H9 (cell line): ENCODE measurements around the gene CD68. TPM values are rescaled to one million over a fixed set of nuclear protein-coding genes. Genes with fewer than 3 reads are reported as not detected.

Experiments
- DNase-seq: peaks from one replicate; pipeline ENCODE4 v3.0.0-alpha.2; 2017
- H2AFZ ChIP-seq: one replicate; pipeline ENCODE4 v1.6.1; 2013; ENCODE audit warnings: mild to moderate bottlenecking, low read length, control low read depth, moderate library complexity
- H2AK5ac ChIP-seq: 2 replicates; pipeline ENCODE4 v1.6.1; 2013; ENCODE audit warnings: low read length, control low read depth, mixed read lengths; ENCODE audit not compliant: insufficient read length
- H2BK120ac ChIP-seq: one replicate; pipeline ENCODE4 v1.6.1; 2013; ENCODE audit warnings: low read depth, mild to moderate bottlenecking, low read length, control low read depth, inconsistent platforms; ENCODE audit not compliant: poor library complexity, severe bottlenecking
- H2BK12ac ChIP-seq: 2 replicates; pipeline ENCODE4 v1.6.1; 2013; ENCODE audit warnings: low read length, control low read depth, mixed read lengths, low read depth; ENCODE audit not compliant: insufficient read length
- H2BK15ac ChIP-seq: 2 replicates; pipeline ENCODE4 v1.6.1; 2013; ENCODE audit warnings: low read depth, low read length, control low read depth
- H2BK20ac ChIP-seq: one replicate; pipeline ENCODE4 v1.6.1; 2013; ENCODE audit warnings: low read depth, mild to moderate bottlenecking, low read length, control low read depth, inconsistent platforms; ENCODE audit not compliant: poor library complexity, severe bottlenecking
- H2BK5ac ChIP-seq: 2 replicates; pipeline ENCODE4 v1.6.1; 2013; ENCODE audit warnings: low read length, control low read depth, mixed read lengths; ENCODE audit not compliant: insufficient read length
- H3K14ac ChIP-seq: 2 replicates; pipeline ENCODE4 v1.6.1; 2013; ENCODE audit warnings: low read length, control low read depth; ENCODE audit not compliant: insufficient read depth
- H3K18ac ChIP-seq: 2 replicates; pipeline ENCODE4 v1.6.1; 2013; ENCODE audit warnings: low read depth, mild to moderate bottlenecking, mixed read lengths, low read length, control low read depth; ENCODE audit not compliant: insufficient read length
- H3K23ac ChIP-seq: 2 replicates; pipeline ENCODE4 v1.6.1; 2013; ENCODE audit warnings: low read length, control low read depth, mixed read lengths, low read depth; ENCODE audit not compliant: insufficient read length
- H3K23me2 ChIP-seq: 2 replicates; pipeline ENCODE4 v1.6.1; 2013; ENCODE audit warnings: low read depth, mild to moderate bottlenecking, mixed read lengths, low read length, control low read depth; ENCODE audit not compliant: insufficient read length, poor library complexity, severe bottlenecking
- H3K27ac ChIP-seq: 2 replicates; pipeline ENCODE4 v1.5.1; 2013; ENCODE audit warnings: low read length, control low read depth, mixed read lengths, low read depth; ENCODE audit not compliant: insufficient read length
- H3K27me3 ChIP-seq: 2 replicates; pipeline ENCODE4 v1.6.1; 2013; ENCODE audit warnings: low read length, control low read depth, inconsistent platforms; ENCODE audit not compliant: insufficient read depth
- H3K4ac ChIP-seq: 2 replicates; pipeline ENCODE4 v1.6.1; 2013; ENCODE audit warnings: low read depth, mild to moderate bottlenecking, control low read depth, inconsistent platforms, low read length, moderate library complexity
- H3K4me1 ChIP-seq: 2 replicates; pipeline ENCODE4 v1.6.1; 2013; ENCODE audit warnings: low read length, control low read depth, inconsistent platforms; ENCODE audit not compliant: insufficient read depth
- H3K4me2 ChIP-seq: 2 replicates; pipeline ENCODE4 v1.6.1; 2013; ENCODE audit warnings: low read length, control low read depth, mixed read lengths; ENCODE audit not compliant: insufficient read length, insufficient read depth
- H3K56ac ChIP-seq: 2 replicates; pipeline ENCODE4 v1.6.1; 2013; ENCODE audit warnings: low read depth, mild to moderate bottlenecking, mixed read lengths, low read length, control low read depth; ENCODE audit not compliant: insufficient read length
- H3K79me1 ChIP-seq: 2 replicates; pipeline ENCODE4 v1.6.1; 2013; ENCODE audit warnings: low read depth, mild to moderate bottlenecking, moderate library complexity, low read length, control low read depth, inconsistent platforms; ENCODE audit not compliant: insufficient read depth, poor library complexity, severe bottlenecking
- H3K79me2 ChIP-seq: 2 replicates; pipeline ENCODE4 v1.6.1; 2013; ENCODE audit warnings: low read length, control low read depth, inconsistent platforms; ENCODE audit not compliant: insufficient read depth
- H3K9ac ChIP-seq: 2 replicates; pipeline ENCODE4 v1.6.1; 2013; ENCODE audit warnings: low read length, control low read depth, mixed read lengths; ENCODE audit not compliant: insufficient read length; ENCODE audit errors: extremely low read depth
- H3K9me3 ChIP-seq: one replicate; pipeline ENCODE4 v1.6.1; 2013; ENCODE audit warnings: low read depth, low read length, inconsistent platforms; ENCODE audit not compliant: control insufficient read depth
- H3T11ph ChIP-seq: one replicate; pipeline ENCODE4 v1.6.1; 2013; ENCODE audit warnings: mild to moderate bottlenecking, low read length, control low read depth, inconsistent platforms
- H4K20me1 ChIP-seq: one replicate; pipeline ENCODE4 v1.6.1; 2013; ENCODE audit not compliant: control insufficient read depth, insufficient read length, insufficient read depth
- H4K5ac ChIP-seq: 2 replicates; pipeline ENCODE4 v1.6.1; 2013; ENCODE audit warnings: low read depth, mild to moderate bottlenecking, mixed read lengths, low read length, control low read depth; ENCODE audit not compliant: insufficient read length
- H4K8ac ChIP-seq: replicated peaks from 2 replicates; pipeline ENCODE4 v1.6.1; 2013; ENCODE audit warnings: low read length, control low read depth, mixed read lengths, low read depth; ENCODE audit not compliant: insufficient read length
- H4K91ac ChIP-seq: 2 replicates; pipeline ENCODE4 v1.6.1; 2013; ENCODE audit warnings: low read depth, mild to moderate bottlenecking, moderate library complexity, mixed read lengths, low read length, control low read depth; ENCODE audit not compliant: insufficient read length
- H3K27ac Mint-ChIP-seq, 3 experiments: 2 replicates in 2 of 3; 3 replicates in 1 of 3; pipeline ENCODE4 v1.8.0; 2020 to 2021; ENCODE audit warnings: mixed read lengths in 3 of 3, mild to moderate bottlenecking in 1 of 3, moderate library complexity in 1 of 3
- H3K27me3 Mint-ChIP-seq: 2 replicates; pipeline ENCODE4 v1.8.0; 2021; ENCODE audit warnings: low read depth, mild to moderate bottlenecking, moderate library complexity, mixed read lengths
- H3K36me3 Mint-ChIP-seq, 3 experiments: 2 replicates in 2 of 3; 3 replicates in 1 of 3; pipeline ENCODE4 v1.8.0; 2020 to 2021; ENCODE audit warnings: low read depth in 3 of 3, mixed read lengths in 3 of 3; ENCODE audit not compliant: insufficient read depth in 1 of 3
- H3K4me1 Mint-ChIP-seq, 2 experiments: 2 replicates each; pipeline ENCODE4 v1.8.0; 2020; ENCODE audit warnings: mixed read lengths in 2 of 2
- H3K4me3 Mint-ChIP-seq, 2 experiments: 2 replicates in 1 of 2; 3 replicates in 1 of 2; pipeline ENCODE4 v1.8.0; 2020 to 2021; ENCODE audit warnings: mild to moderate bottlenecking in 2 of 2, mixed read lengths in 2 of 2, moderate library complexity in 1 of 2
- H3K9me3 Mint-ChIP-seq, 2 experiments: 2 replicates in 1 of 2; 3 replicates in 1 of 2; pipeline ENCODE4 v1.8.0; 2020; ENCODE audit warnings: mild to moderate bottlenecking in 2 of 2, mixed read lengths in 2 of 2, moderate library complexity in 1 of 2
- WGBS: extraction: QIAGEN DNeasy Blood & Tissue Kit; methylation state at CpG from one replicate; pipeline ENCODE4 v1.1.7; 2013; ENCODE audit warnings: missing lambda C conversion rate, low lambda C conversion rate, mixed read lengths; ENCODE audit not compliant: insufficient read length; ENCODE audit errors: extremely low coverage; 5-methylcytosine and 5-hydroxymethylcytosine counted together
- total RNA-seq: library from RNA; stranded (reverse); gene quantifications from 2 replicates; pipeline ENCODE4 v1.2.1, GENCODE V29; 2021
- TF ChIP-seq, protein P1 (sequence below): fragments of 200-600 bp; sonication (generic); conservative IDR thresholded peaks from 3 replicates; pipeline ENCODE4 v1.8.0; 2021; ENCODE audit warnings: antibody characterized with exemption, mild to moderate bottlenecking

The CD68 gene
- total RNA-seq, 1 experiment from 2014 or later: 0.42 TPM

DNA sequence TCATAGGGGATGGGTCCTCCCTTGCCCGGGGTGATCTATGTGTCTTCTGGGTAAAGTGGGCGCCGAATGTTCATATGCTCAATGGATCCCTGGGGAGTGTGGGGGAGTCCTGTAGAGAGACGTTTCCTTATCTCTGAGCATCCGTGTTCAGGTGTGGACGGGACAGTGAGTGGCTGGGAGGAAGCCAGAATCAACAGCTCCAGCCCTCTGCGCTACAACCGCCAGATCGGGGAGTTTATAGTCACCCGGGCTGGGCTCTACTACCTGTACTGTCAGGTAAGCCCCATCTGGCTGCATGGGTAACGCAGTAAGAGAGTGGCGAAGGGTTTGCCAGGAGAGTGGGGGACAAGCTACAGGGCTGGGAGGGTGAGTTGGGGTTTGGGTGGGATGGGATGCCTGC lies 22.8 kb upstream of the CD68 start:
- Histone ChIP-seq H3K4ac (no peak overlapping the region), H4K5ac (no peak overlapping the region), H3K56ac (no peak overlapping the region), H3K79me1 (no peaks in the 10 kb centered on the region), H3K23me2 (peaks cover 6% of the 10 kb centered on the region), H2BK20ac (no peak overlapping the region), H3K27me3 (no peaks in the 10 kb centered on the region), H2AK5ac (no peak overlapping the region), H2BK12ac (no peak overlapping the region), H2BK15ac (no peak overlapping the region), H3K27ac (no peak overlapping the region), H4K8ac (no peak overlapping the region), H3K4me2 (no peak overlapping the region), H3K79me2 (no peaks in the 10 kb centered on the region), H3K9ac (no peak overlapping the region), H3K23ac (no peak overlapping the region), H3K9me3 (no peaks in the 10 kb centered on the region), H2AFZ (no peak overlapping the region), H3K14ac (no peak overlapping the region), H4K20me1 (no peaks in the 10 kb centered on the region), H4K91ac (no peak overlapping the region), H3T11ph (no peak overlapping the region), H3K18ac (no peak overlapping the region), H2BK120ac (no peak overlapping the region), H2BK5ac (no peak overlapping the region), H3K4me1 (0 out of 2 replicates have a peak, but pooled peaks cover 2% of the 10 kb centered on the region)
- H3K36me3 Mint-ChIP-seq: no peaks in the 10 kb centered on the region
- H3K27me3 Mint-ChIP-seq: peaks cover 5% of the 10 kb centered on the region; the same call in 1 of the 2 replicates
- TF ChIP-seq, protein P1, sequence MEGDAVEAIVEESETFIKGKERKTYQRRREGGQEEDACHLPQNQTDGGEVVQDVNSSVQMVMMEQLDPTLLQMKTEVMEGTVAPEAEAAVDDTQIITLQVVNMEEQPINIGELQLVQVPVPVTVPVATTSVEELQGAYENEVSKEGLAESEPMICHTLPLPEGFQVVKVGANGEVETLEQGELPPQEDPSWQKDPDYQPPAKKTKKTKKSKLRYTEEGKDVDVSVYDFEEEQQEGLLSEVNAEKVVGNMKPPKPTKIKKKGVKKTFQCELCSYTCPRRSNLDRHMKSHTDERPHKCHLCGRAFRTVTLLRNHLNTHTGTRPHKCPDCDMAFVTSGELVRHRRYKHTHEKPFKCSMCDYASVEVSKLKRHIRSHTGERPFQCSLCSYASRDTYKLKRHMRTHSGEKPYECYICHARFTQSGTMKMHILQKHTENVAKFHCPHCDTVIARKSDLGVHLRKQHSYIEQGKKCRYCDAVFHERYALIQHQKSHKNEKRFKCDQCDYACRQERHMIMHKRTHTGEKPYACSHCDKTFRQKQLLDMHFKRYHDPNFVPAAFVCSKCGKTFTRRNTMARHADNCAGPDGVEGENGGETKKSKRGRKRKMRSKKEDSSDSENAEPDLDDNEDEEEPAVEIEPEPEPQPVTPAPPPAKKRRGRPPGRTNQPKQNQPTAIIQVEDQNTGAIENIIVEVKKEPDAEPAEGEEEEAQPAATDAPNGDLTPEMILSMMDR: no peak
- no peak overlapping the region for H3K4me3 Mint-ChIP-seq
- DNase-seq: no peak
- no peak overlapping the region for H3K27ac Mint-ChIP-seq
- H3K9me3 Mint-ChIP-seq: no peaks in the 10 kb centered on the region
- no CpG with 5 or more reads among the region's 12 CpGs for WGBS
- H3K4me1 Mint-ChIP-seq: peaks cover 37 to 54% of the 10 kb centered on the region in 2 experiments
